ENCODE data around the gene MYH7.

The MYH7 gene

GRCh38 chr14:23365732-23366425, 69.6 kb downstream of the MYH7 start:
- H3K27ac ChIP-seq = no peak overlapping the region
- no peak for TF ChIP-seq CTCF (conservative IDR thresholded peaks at IDR 0.05)

DNA sequence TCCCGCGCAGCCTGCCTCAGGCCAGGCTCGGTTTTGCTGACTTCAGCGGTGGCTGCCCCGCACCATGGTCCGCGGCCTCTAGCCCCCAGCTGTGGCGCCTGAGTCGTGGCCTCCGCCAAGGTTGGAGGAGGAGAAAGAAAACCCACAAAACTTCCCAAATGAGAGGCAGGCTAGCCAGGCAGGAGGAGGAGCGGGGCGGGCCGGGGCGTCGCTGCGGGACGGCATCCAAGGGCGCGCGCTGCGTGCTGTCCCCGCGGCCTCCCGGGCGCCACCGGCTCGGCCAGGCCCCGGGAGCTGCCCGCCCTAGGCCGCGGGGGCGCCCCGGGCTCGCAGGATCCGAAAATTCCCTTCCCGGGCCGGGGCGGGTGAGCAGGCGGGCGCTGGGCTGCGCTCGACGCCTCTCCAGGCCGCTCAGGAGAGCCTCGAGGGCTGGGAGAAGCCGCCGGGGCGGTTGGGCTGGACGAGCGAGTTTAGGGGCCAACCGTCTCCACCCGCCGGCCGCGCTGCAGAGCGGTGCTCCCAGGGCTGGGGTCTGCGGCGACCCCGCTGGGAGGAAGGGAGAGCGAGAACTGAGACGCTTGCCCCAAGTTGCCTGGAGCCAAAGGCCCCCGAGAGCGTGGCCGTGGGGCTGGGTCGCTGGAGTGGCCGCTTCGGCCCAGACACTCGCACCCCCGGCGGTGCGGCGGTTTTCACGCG, 70.3 kb downstream of the MYH7 start, which contains the start of gene EFS:
Gene EFS, minus strand, starts transcription at position 137 of the 696 bp plus-strand sequence. CDS start 147 bp downstream, outside the sequence.
- H3K27ac ChIP-seq = no peak within 1 kb of the TSS
- no peak for TF ChIP-seq CTCF (conservative IDR thresholded peaks at IDR 0.05)

GRCh38 chr14:23364164-23365035, 71.1 kb downstream of the MYH7 start:
- no peak overlapping the region for H3K27ac ChIP-seq
- TF ChIP-seq CTCF (conservative IDR thresholded peaks at IDR 0.05) = no peak
